ENCODE measurements around the gene VTI1A.

Gene VTI1A

GRCh38 chr10:112565434-112566053 is 118.5 kb downstream of the VTI1A start:
- Histone ChIP-seq H3K27me3 (ENCODE audit: insufficient read depth, low read length, poor library complexity, severe bottlenecking) (no peaks in the 10 kb centered on the region), H3K4me1 (ENCODE audit: insufficient read depth, low read length, poor library complexity, severe bottlenecking) (no peaks in the 10 kb centered on the region), H3F3A (ENCODE audit: low read depth) (no peaks in the 10 kb centered on the region), H3K36me3 (ENCODE audit: insufficient read depth, low read length) (no peaks in the 10 kb centered on the region), H3K9me2 (replicated peaks; ENCODE audit: low read depth, low read length) (no peaks in the 10 kb centered on the region), H3K9ac (ENCODE audit: low read depth, low read length, poor library complexity, severe bottlenecking) (no peak overlapping the region), H2AFZ (ENCODE audit: low read length) (no peak overlapping the region), H3K4me3 (ENCODE audit: low read length, poor library complexity, severe bottlenecking) (no peak overlapping the region), H3K79me2 (ENCODE audit: insufficient read depth, low read length) (no peaks in the 10 kb centered on the region), H4K20me1 (ENCODE audit: insufficient read depth, low read length, poor library complexity, severe bottlenecking) (no peaks in the 10 kb centered on the region), H3K4me2 (ENCODE audit: low read depth, low read length, poor library complexity, severe bottlenecking) (no peak overlapping the region), H3K9me3 (ENCODE audit: insufficient read depth, low read depth, low read length) (no peaks in the 10 kb centered on the region)
- TF ChIP-seq EZH2phosphoT487 (IDR thresholded peaks at IDR 0.05; ENCODE audit: borderline replicate concordance) = no peak
- TF ChIP-seq CTCF (conservative IDR thresholded peaks at IDR 0.05; ENCODE audit: low read length) = peak; percentile 76

GRCh38 chr10:112570585-112570984 is 123.6 kb downstream of the VTI1A start:
- Histone ChIP-seq H3K27me3 (ENCODE audit: insufficient read depth, low read length, poor library complexity, severe bottlenecking) (no peaks in the 10 kb centered on the region), H2AFZ (ENCODE audit: low read length) (no peak overlapping the region), H3K9me3 (ENCODE audit: insufficient read depth, low read depth, low read length) (no peaks in the 10 kb centered on the region), H3K4me2 (ENCODE audit: low read depth, low read length, poor library complexity, severe bottlenecking) (no peak overlapping the region), H3K79me2 (ENCODE audit: insufficient read depth, low read length) (no peaks in the 10 kb centered on the region), H3K4me1 (ENCODE audit: insufficient read depth, low read length, poor library complexity, severe bottlenecking) (no peaks in the 10 kb centered on the region), H3F3A (ENCODE audit: low read depth) (no peaks in the 10 kb centered on the region), H3K4me3 (ENCODE audit: low read length, poor library complexity, severe bottlenecking) (no peak overlapping the region), H3K36me3 (ENCODE audit: insufficient read depth, low read length) (no peaks in the 10 kb centered on the region), H3K9ac (ENCODE audit: low read depth, low read length, poor library complexity, severe bottlenecking) (no peak overlapping the region), H4K20me1 (ENCODE audit: insufficient read depth, low read length, poor library complexity, severe bottlenecking) (no peaks in the 10 kb centered on the region), H3K9me2 (replicated peaks; ENCODE audit: low read depth, low read length) (no peaks in the 10 kb centered on the region)
- TF ChIP-seq EZH2phosphoT487 (IDR thresholded peaks at IDR 0.05; ENCODE audit: borderline replicate concordance) (no peak), CTCF (conservative IDR thresholded peaks at IDR 0.05; ENCODE audit: low read length) (no peak)

GRCh38 chr10:112579578-112579977 is 132.6 kb downstream of the VTI1A start:
- no peaks in the 10 kb centered on the region for H3K27me3 ChIP-seq (ENCODE audit: insufficient read depth, low read length, poor library complexity, severe bottlenecking)
- peaks cover 20% of the 10 kb centered on the region for H3K4me1 ChIP-seq (ENCODE audit: insufficient read depth, low read length, poor library complexity, severe bottlenecking)
- no peaks in the 10 kb centered on the region for H3F3A ChIP-seq (ENCODE audit: low read depth)
- H3K36me3 ChIP-seq (ENCODE audit: insufficient read depth, low read length) = no peaks in the 10 kb centered on the region
- H2AFZ ChIP-seq (ENCODE audit: low read length) = no peak overlapping the region
- no peaks in the 10 kb centered on the region for H3K79me2 ChIP-seq (ENCODE audit: insufficient read depth, low read length)
- no peaks in the 10 kb centered on the region for H3K9me2 ChIP-seq (replicated peaks; ENCODE audit: low read depth, low read length)
- H4K20me1 ChIP-seq (ENCODE audit: insufficient read depth, low read length, poor library complexity, severe bottlenecking) = peaks cover 3% of the 10 kb centered on the region
- H3K4me3 ChIP-seq (ENCODE audit: low read length, poor library complexity, severe bottlenecking) = no peak overlapping the region
- no peak overlapping the region for H3K9ac ChIP-seq (ENCODE audit: low read depth, low read length, poor library complexity, severe bottlenecking)
- H3K4me2 ChIP-seq (ENCODE audit: low read depth, low read length, poor library complexity, severe bottlenecking) = no peak overlapping the region
- H3K9me3 ChIP-seq (ENCODE audit: insufficient read depth, low read depth, low read length) = no peaks in the 10 kb centered on the region
- TF ChIP-seq CTCF (conservative IDR thresholded peaks at IDR 0.05; ENCODE audit: low read length) (no peak), EZH2phosphoT487 (IDR thresholded peaks at IDR 0.05; ENCODE audit: borderline replicate concordance) (no peak)

Measured in Loucy (cell line).